PC-9 (cell line): ENCODE data around the gene FBXW7.

Source experiments
- CTCF ChIP-seq: fragments of 200-600 bp; sonication (generic); conservative IDR thresholded peaks from 2 replicates; pipeline ENCODE4 v1.6.1; 2017; ENCODE audit warnings: mixed run types, antibody characterized with exemption, mild to moderate bottlenecking, moderate library complexity
- EZH2 ChIP-seq: fragments of 200-600 bp; sonication (generic); IDR thresholded peaks from 2 replicates; pipeline ENCODE4 v1.8.0; 2017; ENCODE audit warnings: antibody characterized with exemption, low read depth

- no peak for TF ChIP-seq CTCF
- no peak for TF ChIP-seq EZH2
These were observed 23.7 kb upstream of the FBXW7 start for GRCh38 chr4:152559641-152560040.
